NCI-H510A treated with DMSO at 0.1 percent for 48 hours (cell line): ENCODE results near the gene VLDLR.

ENCODE experiments used
- DNase-seq: peaks from one replicate; lab custom pipeline; 2025; lab: John Stamatoyannopoulos, UW

The VLDLR gene

GRCh38 chr9:2621722-2622460 lies at the start of gene VLDLR:
TSS of gene VLDLR (plus strand) at chr9:2621787. CDS start at chr9:2622190, 403 bp downstream.
- DNase-seq = peak; percentile 60

GRCh38 chr9:2574203-2574602 lies 47.4 kb upstream of the VLDLR start:
- DNase-seq = no peak

GRCh38 chr9:2576631-2577030 lies 45.0 kb upstream of the VLDLR start:
- peak; percentile 21 for DNase-seq

GRCh38 chr9:2583308-2584013 lies 38.1 kb upstream of the VLDLR start:
- DNase-seq = no peak

- no peak for DNase-seq
Observed at GRCh38 chr9:2591967-2592366, 29.6 kb upstream of the VLDLR start.

GRCh38 chr9:2593744-2594143 lies 27.8 kb upstream of the VLDLR start:
- DNase-seq = no peak

- DNase-seq = no peak
Observed at GRCh38 chr9:2595973-2596372, 25.6 kb upstream of the VLDLR start.

- peak; percentile 9 for DNase-seq
Observed at GRCh38 chr9:2597483-2597882, 24.1 kb upstream of the VLDLR start.

GRCh38 chr9:2599896-2600295 lies 21.7 kb upstream of the VLDLR start:
- no peak for DNase-seq

- no peak for DNase-seq
Observed at GRCh38 chr9:2600307-2600706, 21.3 kb upstream of the VLDLR start.

GRCh38 chr9:2601785-2602378 lies 19.7 kb upstream of the VLDLR start:
- DNase-seq = no peak

GRCh38 chr9:2602704-2603116 lies 18.9 kb upstream of the VLDLR start:
- peak; percentile 2 for DNase-seq

GRCh38 chr9:2603621-2604020 lies 18.0 kb upstream of the VLDLR start:
- DNase-seq = no peak

- no peak for DNase-seq
Observed at GRCh38 chr9:2605246-2605645, 16.3 kb upstream of the VLDLR start.

GRCh38 chr9:2608276-2608675 lies 13.3 kb upstream of the VLDLR start:
- DNase-seq = no peak

- DNase-seq = no peak
Observed at GRCh38 chr9:2610985-2611384, 10.6 kb upstream of the VLDLR start.

GRCh38 chr9:2611961-2612360 lies 9.6 kb upstream of the VLDLR start:
- DNase-seq = no peak

- DNase-seq = peak; percentile 57
Observed at GRCh38 chr9:2613730-2614271, 7.8 kb upstream of the VLDLR start.

- DNase-seq = no peak
Observed at GRCh38 chr9:2615497-2615896, 6.1 kb upstream of the VLDLR start.

- no peak for DNase-seq
Observed at GRCh38 chr9:2616692-2617377, 4.8 kb upstream of the VLDLR start.

- no peak for DNase-seq
Observed at GRCh38 chr9:2618289-2618688, 3.3 kb upstream of the VLDLR start.
